GM12878 (cell line): ENCODE data around the gene SRMS. TPM values are rescaled to one million over a fixed set of nuclear protein-coding genes. Genes with fewer than 3 reads are reported as not detected.

Experiments used
- ATAC-seq: fragments of 200-7000 bp; cut with Tn5 transposase; 3 replicates; pipeline ENCODE4 v1.9.1; 2020; ENCODE audit warnings: mild to moderate bottlenecking, moderate library complexity
- BruUV-seq: library from RNA; stranded (reverse); fragments of 400-500 nt; replicated peaks from 2 replicates; lab custom pipeline; 2021; lab: Mats Ljungman, UMichigan
- CTCF ChIA-PET: fragments of 300-600 bp; sonication (Branson Sonifier 250); formaldehyde crosslinking; extraction: SDS; loops from one replicate; lab custom pipeline; 2021; ENCODE audit warnings: inconsistent platforms; lab: Yijun Ruan, JAX
- POLR2A ChIA-PET: fragments of 350-600 bp; formaldehyde crosslinking; extraction: SDS; loops from one replicate; lab custom pipeline; 2021; ENCODE audit warnings: inconsistent platforms; lab: Charles Lee
- RAD21 ChIA-PET: fragments of 300-600 bp; sonication (Branson Sonifier 250); formaldehyde crosslinking; loops from one replicate; lab custom pipeline; 2023; ENCODE audit warnings: antibody characterized with exemption; ENCODE audit not compliant: unreplicated experiment; lab: Charles Lee
- SMC1A ChIA-PET: fragments of 300-600 bp; sonication (Branson Sonifier 250); formaldehyde crosslinking; loops from one replicate; lab custom pipeline; 2023; ENCODE audit not compliant: unreplicated experiment, uncharacterized antibody; lab: Charles Lee
- DNase-seq: peaks from one replicate; pipeline ENCODE4 v3.0.0-alpha.2; 2011; ENCODE audit warnings: low read depth, low spot score
- FAIRE-seq: peaks from 3 replicates; lab custom pipeline; 2011; peaks lifted over from hg19 to GRCh38; lab: Jason Lieb, UNC
- H2AFZ ChIP-seq: 2 replicates; pipeline ENCODE4 v1.6.0; 2011; ENCODE audit warnings: low read depth, low read length, control low read depth; ENCODE audit not compliant: control insufficient read depth
- H3K27ac ChIP-seq: 2 replicates; pipeline ENCODE4 v1.5.1; 2011; ENCODE audit warnings: control low read depth; ENCODE audit not compliant: control insufficient read depth, insufficient read depth
- H3K27me3 ChIP-seq, 2 experiments: replicated peaks in 1 of 2; 2 replicates each; pipeline versions ENCODE4 v1.6.0 to v1.6.1; 2011; ENCODE audit warnings: low read length in 1 of 2; ENCODE audit not compliant: control insufficient read depth in 2 of 2, insufficient read depth in 2 of 2
- H3K36me3 ChIP-seq, 2 experiments: 2 replicates each; pipeline ENCODE4 v1.5.1; 2011; ENCODE audit warnings: low read length in 1 of 2; ENCODE audit not compliant: control insufficient read depth in 2 of 2, insufficient read depth in 2 of 2
- H3K4me1 ChIP-seq: 2 replicates; pipeline ENCODE4 v1.6.1; 2011; ENCODE audit warnings: mild to moderate bottlenecking, low read length, moderate library complexity, mixed read lengths; ENCODE audit not compliant: control insufficient read depth, insufficient read depth
- H3K4me2 ChIP-seq: 2 replicates; pipeline ENCODE4 v1.6.0; 2011; ENCODE audit warnings: control low read depth; ENCODE audit not compliant: control insufficient read depth, insufficient read depth
- H3K4me3 ChIP-seq: fragments of 200-600 bp; sonication (generic); 2 replicates; pipeline ENCODE4 v1.5.1; 2016
- H3K79me2 ChIP-seq: 2 replicates; pipeline ENCODE4 v1.6.0; 2011; ENCODE audit warnings: low read length; ENCODE audit not compliant: control insufficient read depth, insufficient read depth
- H3K9ac ChIP-seq: 2 replicates; pipeline ENCODE4 v1.8.0; 2011; ENCODE audit warnings: low read length, control low read depth, mixed read lengths; ENCODE audit not compliant: control insufficient read depth, insufficient read depth
- H3K9me3 ChIP-seq: replicated peaks from 3 replicates; pipeline ENCODE4 v1.5.1; 2011; ENCODE audit warnings: mild to moderate bottlenecking, low read length; ENCODE audit not compliant: control insufficient read depth, insufficient read depth
- H4K20me1 ChIP-seq: 2 replicates; pipeline ENCODE4 v1.6.0; 2011; ENCODE audit not compliant: control insufficient read depth, insufficient read depth
- ATF2 ChIP-seq: IDR thresholded peaks from 2 replicates; pipeline ENCODE4 v1.6.1; 2012; ENCODE audit warnings: low read length, inconsistent platforms
- ATF7 ChIP-seq: fragments of 450-650 bp; IDR thresholded peaks from 2 replicates; pipeline ENCODE4 v1.6.1; 2016; ENCODE audit warnings: low read depth, mild to moderate bottlenecking
- BCL3 ChIP-seq: IDR thresholded peaks from 2 replicates; pipeline ENCODE4 v1.6.1; 2011; ENCODE audit warnings: borderline replicate concordance, low read depth, mild to moderate bottlenecking, moderate library complexity, low read length; ENCODE audit not compliant: insufficient read depth, poor library complexity, severe bottlenecking
- EZH2 ChIP-seq: IDR thresholded peaks from 2 replicates; pipeline ENCODE4 v1.6.1; 2012; ENCODE audit warnings: low read depth, mild to moderate bottlenecking, control low read depth, inconsistent platforms, low read length, borderline replicate concordance; ENCODE audit not compliant: control insufficient read depth
- FOXK2 ChIP-seq: fragments of 450-650 bp; IDR thresholded peaks from 2 replicates; pipeline ENCODE4 v1.6.1; 2017; ENCODE audit warnings: mild to moderate bottlenecking, moderate library complexity
- RELB ChIP-seq: fragments of 450-650 bp; IDR thresholded peaks from 2 replicates; pipeline ENCODE4 v1.6.1; 2017; ENCODE audit warnings: low read depth, mild to moderate bottlenecking, moderate library complexity
- SMAD5 ChIP-seq: IDR thresholded peaks from 2 replicates; pipeline ENCODE4 v1.6.1; 2016; ENCODE audit warnings: antibody characterized with exemption, low read depth
- TAF1 ChIP-seq: IDR thresholded peaks from 2 replicates; pipeline ENCODE4 v1.6.1; 2011; ENCODE audit warnings: mild to moderate bottlenecking, low read depth, low read length, borderline replicate concordance
- USF2 ChIP-seq: IDR thresholded peaks from 2 replicates; pipeline ENCODE4 v1.6.1; 2011; ENCODE audit warnings: low read depth, low read length, improper control_type of control experiment, borderline replicate concordance
- ZNF274 ChIP-seq: IDR thresholded peaks from one replicate; pipeline ENCODE4 v1.8.0; 2011; ENCODE audit not compliant: insufficient read length, insufficient read depth
- WGBS: methylation state at CpG from one replicate; pipeline ENCODE4 v1.1.6; 2016; ENCODE audit warnings: low lambda C conversion rate; ENCODE audit not compliant: insufficient replicate concordance, insufficient coverage; ENCODE audit errors: missing lambda C conversion rate; 5-methylcytosine and 5-hydroxymethylcytosine counted together
- in situ Hi-C: fragments of 300-500 bp; cut with MboI; formaldehyde crosslinking; loops from 9 replicates; pipeline ENCODE4 v1.14.3; 2018; ENCODE audit warnings: mixed read lengths
- intact Hi-C: fragments of 100-400 bp; cut with micrococcal nuclease; formaldehyde crosslinking; loops from one replicate; pipeline ENCODE4 v1.14.2; 2022; ENCODE audit not compliant: unreplicated experiment
- polyA plus RNA-seq, 11 experiments: library from polyadenylated mRNA; depleted of rRNA in 4 of 11; unstranded in 6 of 11; stranded (reverse) in 5 of 11; fragments of >200 nt; fragmentation: Nextera tagmentation in 4 of 11; fragmentation: Illumina TruSeq in 1 of 11; extraction: Ambion mirVana in 4 of 11; extraction: Trizol in 1 of 11; gene quantifications; 1 replicate in 1 of 11; 2 replicates in 10 of 11; pipeline versions ENCODE4 v1.2.1 to v1.2.3, GENCODE V29; 2011 to 2016; ENCODE audit warnings: inconsistent platforms in 2 of 11, missing spikeins in 2 of 11, low read depth in 1 of 11
- total RNA-seq, 4 experiments: library from RNA; depleted of rRNA in 3 of 4; stranded (reverse); fragments of >200 nt in 3 of 4; fragmentation: Illumina TruSeq in 1 of 4; extraction: Trizol in 1 of 4; gene quantifications; 2 replicates each; pipeline versions ENCODE4 v1.2.1 to v1.2.3, GENCODE V29; 2013 to 2021

Gene SRMS
- total and polyA plus RNA-seq, 10 of the 15 experiments (the other 5 are each of a cell fraction or from before 2014, with no cell fraction given): not detected

GRCh38 chr20:63500151-63500901 is 47.2 kb downstream of the SRMS start:
- WGBS: 59% methylated on average over 20 of the region's 24 CpGs
- ChIA-PET RAD21 (interaction anchor here (0.6 kb wide), 1 partner anchor 406 kb away, joined by 3 read pairs; no protein-coding TSS in a partner anchor), CTCF (no interaction called here), SMC1A (no interaction called here), POLR2A (no interaction called here)
- no peaks in the 10 kb centered on the region for H3K4me1 ChIP-seq
- no peaks in the 10 kb centered on the region; the same call in 2 of the 3 replicates for H3K9me3 ChIP-seq
- no peak overlapping the region for H3K27ac ChIP-seq
- H3K79me2 ChIP-seq: no peaks in the 10 kb centered on the region
- no peak overlapping the region for H3K9ac ChIP-seq
- no peak for TF ChIP-seq ZNF274
- TF ChIP-seq ATF7: no peak
- TF ChIP-seq RELB: no peak
- in situ Hi-C loops (no loop called here), intact Hi-C loops (no loop called here)
- no peaks in the 10 kb centered on the region for H4K20me1 ChIP-seq
- no peak overlapping the region for H3K4me2 ChIP-seq
- H3K27me3 ChIP-seq: peaks cover 1 to 4% of the 10 kb centered on the region in 2 experiments; a peak in 3 of 4 replicates
- H2AFZ ChIP-seq: no peak overlapping the region
- ATAC-seq (no peak), DNase-seq (no peak), FAIRE-seq (no peak)
- H3K4me3 ChIP-seq: no peak overlapping the region
- no TSS peak for BruUV-seq
- no peaks in the 10 kb centered on the region for H3K36me3 ChIP-seq

- Histone ChIP-seq H3K9ac (no peak overlapping the region), H3K79me2 (no peaks in the 10 kb centered on the region), H3K27ac (no peak overlapping the region), H4K20me1 (no peaks in the 10 kb centered on the region), H3K27me3 (peaks cover 1 to 4% of the 10 kb centered on the region in 2 experiments; a peak in 3 of 4 replicates), H3K9me3 (no peaks in the 10 kb centered on the region; the same call in 2 of the 3 replicates), H3K4me1 (no peaks in the 10 kb centered on the region), H3K36me3 (no peaks in the 10 kb centered on the region), H2AFZ (no peak overlapping the region), H3K4me2 (no peak overlapping the region), H3K4me3 (no peak overlapping the region)
- ChIA-PET POLR2A (no interaction called here), CTCF (no interaction called here), RAD21 (no interaction called here), SMC1A (no interaction called here)
- intact Hi-C loops (no loop called here), in situ Hi-C loops (no loop called here)
- ATAC-seq (no peak), FAIRE-seq (no peak), DNase-seq (no peak)
- 33% methylated on average over 29 of the region's 48 CpGs for WGBS
- BruUV-seq: no TSS peak
- no peak for TF ChIP-seq EZH2
- no peak for TF ChIP-seq FOXK2
- no peak for TF ChIP-seq USF2
- no peak for TF ChIP-seq SMAD5
- no peak for TF ChIP-seq TAF1
- TF ChIP-seq BCL3: no peak
- no peak for TF ChIP-seq ATF2
Measured at GRCh38 chr20:63499338-63499969, 48.1 kb downstream of the SRMS start.
